ENCODE measurements around the gene GNAO1.
A peak's percentile ranks its signal among the peaks of the same experiment; 100 is the strongest.

Gene GNAO1

DNA sequence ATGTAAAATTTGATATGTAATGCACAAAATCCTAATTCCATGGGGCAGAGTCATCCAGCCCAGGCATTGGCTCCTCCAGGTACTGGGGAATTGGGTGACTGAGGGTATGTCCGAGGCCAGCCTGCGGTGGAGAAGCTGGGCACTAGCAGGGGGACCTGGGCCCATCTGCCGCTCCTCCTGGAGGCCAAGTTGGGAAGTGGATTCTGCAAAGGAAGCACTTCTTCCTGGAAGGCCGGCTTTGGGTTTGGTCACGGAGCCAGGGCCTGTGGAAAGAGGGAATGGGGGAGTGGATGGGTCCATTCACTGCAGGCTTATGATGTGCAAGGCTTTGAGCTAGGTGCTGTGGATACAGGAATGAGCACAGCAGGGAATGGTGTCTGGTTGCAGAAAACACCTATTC is 85.8 kb downstream of the GNAO1 start:
- TF ChIP-seq, protein P1, sequence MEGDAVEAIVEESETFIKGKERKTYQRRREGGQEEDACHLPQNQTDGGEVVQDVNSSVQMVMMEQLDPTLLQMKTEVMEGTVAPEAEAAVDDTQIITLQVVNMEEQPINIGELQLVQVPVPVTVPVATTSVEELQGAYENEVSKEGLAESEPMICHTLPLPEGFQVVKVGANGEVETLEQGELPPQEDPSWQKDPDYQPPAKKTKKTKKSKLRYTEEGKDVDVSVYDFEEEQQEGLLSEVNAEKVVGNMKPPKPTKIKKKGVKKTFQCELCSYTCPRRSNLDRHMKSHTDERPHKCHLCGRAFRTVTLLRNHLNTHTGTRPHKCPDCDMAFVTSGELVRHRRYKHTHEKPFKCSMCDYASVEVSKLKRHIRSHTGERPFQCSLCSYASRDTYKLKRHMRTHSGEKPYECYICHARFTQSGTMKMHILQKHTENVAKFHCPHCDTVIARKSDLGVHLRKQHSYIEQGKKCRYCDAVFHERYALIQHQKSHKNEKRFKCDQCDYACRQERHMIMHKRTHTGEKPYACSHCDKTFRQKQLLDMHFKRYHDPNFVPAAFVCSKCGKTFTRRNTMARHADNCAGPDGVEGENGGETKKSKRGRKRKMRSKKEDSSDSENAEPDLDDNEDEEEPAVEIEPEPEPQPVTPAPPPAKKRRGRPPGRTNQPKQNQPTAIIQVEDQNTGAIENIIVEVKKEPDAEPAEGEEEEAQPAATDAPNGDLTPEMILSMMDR (IDR thresholded peaks at IDR 0.05; ENCODE audit: low read depth, low read length), result peak; percentile 18; the same call in 1 of the 2 replicates

DNA sequence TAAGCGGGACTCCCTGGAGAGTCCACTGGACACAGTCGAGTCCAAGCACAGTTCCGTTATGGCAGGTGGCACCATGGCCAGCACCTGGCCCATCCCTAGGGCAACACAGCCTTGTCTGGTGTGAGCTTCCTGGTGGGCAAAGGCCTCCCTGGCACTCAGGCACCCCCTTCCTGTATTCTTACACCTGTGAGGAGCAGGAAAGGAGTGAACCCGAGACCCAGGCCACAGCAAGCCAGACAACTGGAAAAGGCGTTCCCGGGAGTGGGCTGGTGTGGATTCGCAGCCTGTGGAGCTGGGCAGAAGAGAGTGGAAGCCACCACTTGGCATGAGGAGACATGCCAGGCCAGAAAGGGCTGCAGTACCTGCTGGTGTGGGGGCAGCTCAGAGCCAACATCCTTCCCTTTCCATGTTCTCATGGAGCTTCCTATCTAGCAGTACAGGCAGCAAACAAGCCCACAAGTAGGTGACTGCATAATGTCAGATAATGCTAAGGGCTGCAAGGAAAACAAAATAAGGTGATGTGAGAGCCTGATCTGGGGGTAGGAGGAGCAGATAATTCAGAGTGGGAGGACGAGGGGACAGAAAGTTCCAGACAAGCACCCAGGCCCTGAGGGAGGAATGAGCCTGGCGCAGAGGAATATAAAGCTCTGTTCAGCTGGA is 87.0 kb downstream of the GNAO1 start:
- no peak overlapping the region for H3K4me3 ChIP-seq (ENCODE audit: low read depth, low read length)
- TF ChIP-seq, protein P1 (IDR thresholded peaks at IDR 0.05; ENCODE audit: low read depth, low read length), result no peak

More for the DNA sequence above, 85.8 kb downstream of the GNAO1 start:
- no peak overlapping the region for H3K4me3 ChIP-seq (ENCODE audit: low read depth, low read length)

DNA sequence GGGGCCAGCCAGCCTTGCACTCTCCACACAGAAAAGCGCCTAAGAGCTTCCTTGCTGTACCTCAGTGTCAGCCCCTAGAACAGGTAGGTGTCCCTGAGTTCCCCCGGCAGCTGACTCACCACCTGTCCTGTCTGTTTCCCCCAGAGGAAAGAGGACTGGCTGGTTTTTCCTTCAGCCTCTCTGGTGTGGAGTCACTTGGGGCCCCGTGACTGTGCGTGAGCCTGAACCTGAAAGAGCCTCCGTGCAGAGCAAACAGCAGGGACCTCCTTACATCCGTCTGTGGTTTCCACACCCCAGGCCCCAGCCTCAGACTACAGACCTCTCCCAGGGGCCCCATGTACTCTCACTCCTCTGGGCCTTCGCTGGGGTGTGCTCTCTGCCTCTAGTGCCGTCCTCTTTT is 87.8 kb downstream of the GNAO1 start:
- no peak overlapping the region for H3K4me3 ChIP-seq (ENCODE audit: low read depth, low read length)
- TF ChIP-seq, protein P1 (IDR thresholded peaks at IDR 0.05; ENCODE audit: low read depth, low read length), result no peak

DNA sequence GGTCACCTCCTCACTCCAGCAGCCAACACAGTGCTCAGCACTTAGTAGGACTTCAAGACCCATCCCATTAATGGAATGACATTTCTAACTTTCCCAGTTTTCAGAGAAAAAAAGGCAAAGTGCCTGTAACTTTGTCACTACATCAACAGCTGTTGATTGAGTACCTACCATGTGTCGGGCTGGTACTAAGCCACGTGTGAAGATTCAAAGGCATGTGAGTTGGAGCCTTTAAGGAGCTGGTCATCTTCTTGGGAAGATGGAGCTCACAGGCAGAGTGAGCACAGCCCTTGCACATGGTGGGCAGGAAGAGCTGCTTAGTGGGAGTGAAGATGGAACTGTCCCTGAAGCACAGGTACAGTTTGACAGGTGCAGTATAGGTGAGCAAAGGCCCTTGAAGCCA is 88.6 kb downstream of the GNAO1 start:
- H3K4me3 ChIP-seq (ENCODE audit: low read depth, low read length), result no peak overlapping the region
- TF ChIP-seq, protein P1 (IDR thresholded peaks at IDR 0.05; ENCODE audit: low read depth, low read length), result no peak

DNA sequence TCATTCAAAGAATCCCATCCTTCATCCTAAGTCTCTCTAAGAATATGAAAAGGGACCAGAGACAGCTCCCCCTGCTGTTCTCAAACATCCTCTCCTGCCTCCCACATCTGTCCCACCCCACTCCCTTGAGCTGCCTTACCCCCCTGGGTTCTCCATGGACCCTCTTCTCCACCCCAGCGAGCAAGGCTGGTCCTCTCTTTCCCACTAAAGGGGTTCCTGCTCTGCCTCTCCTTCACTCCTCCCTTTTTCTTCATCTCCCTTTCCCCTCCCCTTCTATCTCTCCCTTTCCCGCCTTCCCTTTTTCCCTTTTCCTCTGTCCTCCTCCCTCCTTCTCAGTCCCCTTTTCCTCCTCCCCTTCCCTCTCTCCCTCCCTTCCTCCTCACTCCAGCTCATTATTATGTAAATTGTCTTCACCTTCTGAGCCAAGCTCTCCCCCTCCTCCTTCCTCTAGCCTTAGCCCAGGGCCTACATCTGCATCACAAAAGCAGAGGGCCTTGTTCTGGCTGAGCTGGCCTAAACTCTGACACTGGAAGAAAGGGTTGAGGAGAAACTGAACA is 90.0 kb downstream of the GNAO1 start:
- H3K4me3 ChIP-seq (ENCODE audit: low read depth, low read length), result no peak overlapping the region
- TF ChIP-seq, protein P1 (IDR thresholded peaks at IDR 0.05; ENCODE audit: low read depth, low read length), result no peak; the same call in 1 of the 2 replicates

DNA sequence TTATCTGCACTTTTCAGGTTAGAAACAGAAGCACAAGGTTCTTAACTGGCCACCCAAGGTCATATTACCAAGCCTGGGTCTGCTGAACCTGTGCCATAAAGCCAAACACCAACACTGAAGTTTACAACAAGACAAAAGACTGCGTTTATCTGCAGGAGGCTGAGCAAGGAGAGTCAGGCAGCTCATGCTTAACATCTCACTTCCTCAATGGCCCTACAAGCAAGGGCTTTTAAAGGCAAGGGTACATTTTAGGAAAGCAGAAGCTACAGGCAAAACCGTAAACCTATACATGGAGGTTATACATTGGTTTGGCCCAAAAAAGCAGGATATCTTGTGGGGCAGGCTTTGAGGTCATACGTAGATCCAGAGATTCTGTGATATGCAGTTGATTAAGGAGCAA is 91.2 kb downstream of the GNAO1 start:
- TF ChIP-seq, protein P1 (IDR thresholded peaks at IDR 0.05; ENCODE audit: low read depth, low read length), result no peak
- H3K4me3 ChIP-seq (ENCODE audit: low read depth, low read length), result no peak overlapping the region

DNA sequence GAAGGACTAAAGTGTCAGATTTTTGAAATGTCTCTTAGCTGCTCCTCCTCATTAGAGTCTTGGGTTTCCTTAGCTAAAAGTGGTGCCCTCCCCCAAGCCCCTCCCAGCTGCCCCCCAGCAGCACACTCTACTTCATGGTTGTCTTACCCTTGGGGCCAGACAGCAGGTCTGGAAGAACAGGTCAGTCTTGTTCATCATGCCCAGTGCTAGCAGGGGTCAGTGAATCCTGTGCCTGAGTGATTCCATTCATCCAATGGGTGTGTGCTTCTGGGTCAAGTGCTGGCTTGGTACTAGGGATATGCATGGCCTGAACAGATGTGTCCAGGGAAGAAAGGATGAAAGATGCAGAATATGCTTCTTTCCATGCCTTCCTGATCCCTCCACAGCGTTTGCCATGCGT is 93.2 kb downstream of the GNAO1 start:
- TF ChIP-seq, protein P1 (IDR thresholded peaks at IDR 0.05; ENCODE audit: low read depth, low read length), result no peak
- H3K4me3 ChIP-seq (ENCODE audit: low read depth, low read length), result no peak overlapping the region
